Heart right ventricle (tissue), 16 donors: ENCODE results near the gene COL13A1. TPM values are rescaled to one million over a fixed set of nuclear protein-coding genes. Genes with fewer than 3 reads are reported as not detected.
A peak's percentile ranks its signal among the peaks of the same experiment; 100 is the strongest.

Experiments
- ATAC-seq, 8 donors: fragments of 200-7000 bp; cut with Tn5 transposase; one replicate each; pipeline ENCODE4 v1.9.1; 2020; ENCODE audit warnings: mild to moderate bottlenecking in 8 of 8, moderate library complexity in 8 of 8, moderate number of reproducible peaks in 1 of 8
- DNase-seq, 2 donors: peaks; one replicate each; pipeline ENCODE4 v3.0.0-alpha.2; 2020
- H3K27ac ChIP-seq, 10 donors: fragments of 200-600 bp; sonication (generic) in 2 of 10; one replicate each; pipeline versions ENCODE4 v1.5.0 to v1.8.0; 2020 to 2022; ENCODE audit warnings: mild to moderate bottlenecking in 3 of 10
- H3K27me3 ChIP-seq, 7 donors: fragments of 200-600 bp; one replicate each; pipeline ENCODE4 v1.8.0; 2021 to 2022; ENCODE audit warnings: mild to moderate bottlenecking in 2 of 7
- H3K36me3 ChIP-seq, 9 donors: fragments of 200-600 bp; sonication (generic) in 1 of 9; one replicate each; pipeline versions ENCODE4 v1.5.0 to v1.8.0; 2020 to 2022; ENCODE audit warnings: mild to moderate bottlenecking in 2 of 9
- H3K4me1 ChIP-seq, 9 donors: fragments of 200-600 bp; sonication (generic) in 1 of 9; one replicate each; pipeline versions ENCODE4 v1.5.0 to v1.8.0; 2020 to 2022; ENCODE audit warnings: mild to moderate bottlenecking in 4 of 9
- H3K4me3 ChIP-seq, 10 donors: fragments of 200-600 bp; sonication (generic) in 2 of 10; one replicate each; pipeline versions ENCODE4 v1.5.0 to v1.8.0; 2020 to 2022; ENCODE audit warnings: mild to moderate bottlenecking in 7 of 10, moderate library complexity in 2 of 10
- H3K9me3 ChIP-seq, 11 donors: fragments of 200-600 bp in 10 of 11; sonication (generic) in 2 of 11; one replicate each; pipeline versions ENCODE4 v1.5.0 to v1.8.0; 2013 to 2022; ENCODE audit warnings: mild to moderate bottlenecking in 2 of 11, control low read depth in 1 of 11, moderate library complexity in 1 of 11
- CTCF ChIP-seq, 9 donors: fragments of 200-600 bp; sonication (generic) in 2 of 9; IDR thresholded peaks; one replicate each; pipeline versions ENCODE4 v1.5.0 to v1.8.0; 2021 to 2022; ENCODE audit warnings: antibody characterized with exemption in 9 of 9, mild to moderate bottlenecking in 5 of 9, moderate library complexity in 1 of 9
- WGBS, 2 donors: extraction: QIAGEN DNeasy Blood & Tissue Kit; methylation state at CpG; one replicate each; pipeline ENCODE4 v1.1.7; 2013; ENCODE audit warnings: inconsistent platforms in 1 of 2; 5-methylcytosine and 5-hydroxymethylcytosine counted together
- intact Hi-C, 10 donors: fragments of 100-400 bp; cut with DNase I; formaldehyde crosslinking; loops; one replicate each; pipeline versions ENCODE4 v1.11.1 to v1.14.2; 2022
- polyA plus RNA-seq, 2 donors: library from polyadenylated mRNA; stranded (reverse); fragments of 200-250 nt; gene quantifications; one replicate each; pipeline ENCODE4 v1.2.3, GENCODE V29; 2013
- total RNA-seq, 10 donors: library from RNA; stranded (reverse); fragmentation: NEBNext Ultra II Directional in 3 of 10; extraction: Animal tissue kit (Norgen Biotek cat#: 25700) in 3 of 10; gene quantifications; one replicate each; pipeline versions ENCODE4 v1.2.1 to v1.2.4, GENCODE V29; 2021 to 2023
- donor health status: Arrhythmogenic right ventricular cardiomyopathy.
- donor health status: ischemic (EF 13 %, LVEDD 7.1; RV severe dilation, severe dysfunction).
- donor health status: healthy with polysubstance abuse.
- donor health status: DM: no; HTN: yes; CAD: no.
- donor health status: DM: no; HTN: no; CAD: no.
- donor health status: ischemic (EF 25% LVEDD 6.9; RV normal size, moderate dysfunction).
- donor health status: ischemic (EF 25% LVEDD 5.7; RV mildly dilated, moderate dysfunction).
- donor health status: healthy.
- donor health status: DM: yes; HTN: yes; CAD: no.
- donor health status: Ischemic cardiomyopathy.
- donor health status: ischemic (EF 35%, LVEDD 5.7; RV mildly dilated, moderate dysfunction).
- donor health status: nonischemic (EF 11% LVEDD 7.7; RV severe dilation, severe dysfunction).
- donor health status: DM: yes; HTN: yes; CAD: no.
- donor health status: PGD.
- donor health status: ischemic (EF 29% LVEDD 5.4; RV normal size, mild dysfunction).
- donor health status: nonischemic (EF 23%, LVEDD 6.1; RV moderate dilation, normal function).

COL13A1 gene
- total and polyA plus RNA-seq, 12 donors = 0.70 to 6.8 (median 2.7) TPM

GRCh38 chr10:69761320-69761719 is 40.4 kb upstream of the COL13A1 start:
- intact Hi-C loops = no loop called here
- Histone ChIP-seq H3K9me3 (no peaks in the 10 kb centered on the region), H3K4me1 (peaks cover 0 to 17% (median 8%) of the 10 kb centered on the region in 9 donors), H3K4me3 (no peak overlapping the region), H3K27me3 (peaks cover 0 to 11% (median 0%) of the 10 kb centered on the region in 7 donors), H3K27ac (no peak overlapping the region), H3K36me3 (no peaks in the 10 kb centered on the region)
- TF ChIP-seq CTCF (IDR thresholded peaks at IDR 0.05) = no peak
- DNase-seq (no peak), ATAC-seq (no peak)
- WGBS, 2 donors = 82 to 93% methylated on average over 4 of the region's 4 CpGs

- TF ChIP-seq CTCF (IDR thresholded peaks at IDR 0.05) = no peak
- ATAC-seq = peak in 7 of 8 donors; percentile 51 to 83 (median 78)
- 66 to 69% methylated on average over 10 of the region's 10 CpGs for WGBS, 2 donors
- DNase-seq = peak; percentile 15 to 25
- Histone ChIP-seq H3K27ac (no peak overlapping the region), H3K9me3 (no peaks in the 10 kb centered on the region), H3K27me3 (peaks cover 0 to 13% (median 0%) of the 10 kb centered on the region in 7 donors), H3K36me3 (no peaks in the 10 kb centered on the region), H3K4me1 (peaks cover 0 to 31% (median 7%) of the 10 kb centered on the region in 9 donors), H3K4me3 (no peak overlapping the region)
- intact Hi-C loops = no loop called here
Observed at GRCh38 chr10:69766161-69766910, 35.4 kb upstream of the COL13A1 start.

GRCh38 chr10:69767793-69768192 is 33.9 kb upstream of the COL13A1 start:
- DNase-seq (no peak), ATAC-seq (no peak)
- Histone ChIP-seq H3K4me3 (no peak overlapping the region), H3K4me1 (peaks cover 0 to 31% (median 7%) of the 10 kb centered on the region in 9 donors), H3K9me3 (peaks cover 0 to 2% (median 0%) of the 10 kb centered on the region in 11 donors), H3K27ac (no peak overlapping the region), H3K27me3 (peaks cover 0 to 11% (median 0%) of the 10 kb centered on the region in 7 donors), H3K36me3 (no peaks in the 10 kb centered on the region)
- no peak for TF ChIP-seq CTCF (IDR thresholded peaks at IDR 0.05)
- intact Hi-C loops = no loop called here
- WGBS, 2 donors = 65 to 82% methylated on average over 4 of the region's 4 CpGs

- intact Hi-C loops = no loop called here
- Histone ChIP-seq H3K27me3 (peaks cover 0 to 5% (median 0%) of the 10 kb centered on the region in 7 donors), H3K27ac (no peak overlapping the region), H3K4me1 (peaks cover 0 to 31% (median 7%) of the 10 kb centered on the region in 9 donors), H3K4me3 (no peak overlapping the region), H3K9me3 (peaks cover 0 to 7% (median 0%) of the 10 kb centered on the region in 11 donors), H3K36me3 (no peaks in the 10 kb centered on the region)
- TF ChIP-seq CTCF (IDR thresholded peaks at IDR 0.05) = no peak
- 87% methylated on average over 5 of the region's 5 CpGs for WGBS, 2 donors
- no peak for DNase-seq
- no peak for ATAC-seq
Observed at GRCh38 chr10:69768386-69768785, 33.3 kb upstream of the COL13A1 start.
